Activated CD4-positive, alpha-beta memory T cell treated with anti-CD3 and anti-CD28 coated beads, Interleukin-2, amount 10 ng/mL, durations not matched to agents 7 days and 5 days (primary cell): ENCODE results near the gene FLVCR1. TPM values are rescaled to one million over a fixed set of nuclear protein-coding genes. Genes with fewer than 3 reads are reported as not detected.
A peak's percentile ranks its signal among the peaks of the same experiment; 100 is the strongest.

Experiments
- CTCF ChIA-PET: fragments of 350-600 bp; sonication (Branson Sonifier 250); formaldehyde crosslinking; loops from one replicate; lab custom pipeline; 2021; ENCODE audit warnings: antibody characterized with exemption, inconsistent platforms; lab: Charles Lee
- POLR2A ChIA-PET: fragments of 350-600 bp; sonication (Branson Sonifier 250); formaldehyde crosslinking; loops from one replicate; lab custom pipeline; 2021; ENCODE audit warnings: antibody characterized with exemption; lab: Charles Lee
- DNase-seq: peaks from one replicate; pipeline ENCODE4 v3.0.0-alpha.2; 2020
- H3K27ac Mint-ChIP-seq: one replicate; pipeline ENCODE4 v1.8.0; 2021; ENCODE audit warnings: mild to moderate bottlenecking, mixed read lengths
- H3K27me3 Mint-ChIP-seq: one replicate; pipeline ENCODE4 v1.8.0; 2021; ENCODE audit warnings: mixed read lengths
- H3K36me3 Mint-ChIP-seq: one replicate; pipeline ENCODE4 v1.8.0; 2021; ENCODE audit warnings: low read depth, mixed read lengths
- H3K4me1 Mint-ChIP-seq: one replicate; pipeline ENCODE4 v1.8.0; 2021; ENCODE audit warnings: mixed read lengths
- H3K4me3 Mint-ChIP-seq: one replicate; pipeline ENCODE4 v1.8.0; 2021; ENCODE audit warnings: mild to moderate bottlenecking, mixed read lengths
- H3K9me3 Mint-ChIP-seq: one replicate; pipeline ENCODE4 v1.8.0; 2021; ENCODE audit warnings: mixed read lengths
- total RNA-seq, 2 experiments: library from RNA; stranded (reverse); gene quantifications; one replicate each; pipeline ENCODE4 v1.2.3, GENCODE V29; 2021

FLVCR1 gene
- 10 to 100 TPM; 11.7 to 14.2 TPM for total RNA-seq

DNA sequence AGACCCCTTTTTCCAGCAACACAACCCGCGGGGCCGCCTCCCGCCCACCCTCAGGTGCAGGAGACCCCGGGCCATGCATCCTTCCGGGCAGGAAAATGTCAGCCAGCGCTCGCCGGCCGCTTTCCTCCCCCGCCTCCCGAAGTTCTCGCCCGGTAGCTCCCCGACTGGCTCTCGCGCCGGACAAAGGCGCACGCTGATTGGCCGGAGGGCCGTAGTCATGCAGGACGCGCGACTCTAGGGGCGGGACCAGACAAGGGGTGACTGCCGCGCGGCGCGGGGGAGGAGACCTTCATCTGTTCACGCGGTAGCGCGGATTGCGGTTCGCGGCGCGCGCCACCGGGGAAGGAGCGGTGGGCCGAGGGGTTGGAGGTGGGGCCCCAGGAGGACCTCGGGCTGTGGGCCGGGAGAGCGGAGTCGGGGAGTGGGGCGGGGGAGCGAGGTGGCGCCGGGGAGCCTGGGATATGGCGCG, at the start of gene FLVCR1:
FLVCR1 (plus strand) TSS at position 284 of the 469 bp plus-strand sequence; CDS start at position 462, 178 bp downstream.
- H3K4me1 Mint-ChIP-seq, result peaks cover 32% of the 10 kb centered on the region
- no peaks in the 10 kb centered on the region for H3K27me3 Mint-ChIP-seq
- peak; percentile 97 for DNase-seq
- H3K36me3 Mint-ChIP-seq, result peaks cover 19% of the 10 kb centered on the region
- ChIA-PET POLR2A (interaction anchor here (0.6 to 1.9 kb wide), 16 partner anchors 10 to 1025 kb away, joined by 3 to 14 read pairs (median 4); partner anchors contain the start of genes NSL1 and TATDN3), CTCF (interaction anchor here (0.6 to 2.1 kb wide), 10 partner anchors 16 to 402 kb away, joined by 3 to 10 read pairs (median 4); partner anchors contain the start of genes NSL1 and TATDN3)
- H3K4me3 Mint-ChIP-seq, result no peak within 1 kb of the TSS
- peak within 1 kb of the TSS; percentile 92 for H3K27ac Mint-ChIP-seq
- no peaks in the 10 kb centered on the region for H3K9me3 Mint-ChIP-seq

DNA sequence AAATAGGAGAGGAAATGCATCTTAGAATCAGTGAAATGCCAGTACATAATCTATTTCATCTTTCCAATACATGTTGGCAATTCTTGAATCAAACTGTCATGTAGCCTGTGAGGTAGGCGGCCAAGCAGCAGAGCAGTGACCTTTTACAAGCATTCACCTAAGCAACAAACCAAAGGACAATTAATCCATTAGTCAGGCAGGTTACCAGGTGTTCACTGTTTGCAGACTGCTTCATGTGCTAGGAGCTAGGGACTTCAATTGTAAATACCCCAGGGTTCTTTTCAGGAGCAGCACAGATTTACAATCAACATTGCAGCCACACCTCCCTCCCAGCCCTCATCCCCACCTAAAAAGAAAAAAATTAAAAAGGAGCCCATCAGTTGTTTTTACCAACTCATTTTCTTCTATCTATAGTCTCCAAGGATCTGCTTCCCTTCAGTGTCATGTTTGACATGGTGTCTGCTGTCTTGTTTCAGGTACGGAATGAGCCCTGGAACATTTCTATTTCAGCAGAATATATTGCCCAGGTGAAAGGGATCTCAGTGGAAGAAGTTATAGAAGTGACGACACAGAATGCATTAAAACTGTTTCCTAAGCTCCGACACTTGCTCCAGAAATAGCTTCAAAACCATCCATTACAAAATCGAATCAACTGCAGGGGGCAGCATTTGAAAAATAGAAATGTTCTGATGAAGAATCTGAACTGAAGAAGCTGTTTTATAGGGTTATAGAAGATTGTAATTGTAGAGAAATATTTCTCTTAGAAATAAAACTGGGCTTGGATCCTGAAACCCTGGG, 43.3 kb upstream of the FLVCR1 start:
- DNase-seq, result no peak
- Mint-ChIP-seq H3K4me3 (no peak overlapping the region), H3K9me3 (no peaks in the 10 kb centered on the region), H3K27ac (no peak overlapping the region), H3K4me1 (peaks cover 2% of the 10 kb centered on the region), H3K27me3 (no peaks in the 10 kb centered on the region), H3K36me3 (no peaks in the 10 kb centered on the region)
- ChIA-PET POLR2A (interaction anchor here (1.4 kb wide), 1 partner anchor 43 kb away, joined by 6 read pairs; the partner anchor contains the start of gene FLVCR1), CTCF (interaction anchor here (0.6 to 1.9 kb wide), 13 partner anchors 9 to 189 kb away, joined by 3 to 33 read pairs (median 4); partner anchors contain the start of gene VASH2)

DNA sequence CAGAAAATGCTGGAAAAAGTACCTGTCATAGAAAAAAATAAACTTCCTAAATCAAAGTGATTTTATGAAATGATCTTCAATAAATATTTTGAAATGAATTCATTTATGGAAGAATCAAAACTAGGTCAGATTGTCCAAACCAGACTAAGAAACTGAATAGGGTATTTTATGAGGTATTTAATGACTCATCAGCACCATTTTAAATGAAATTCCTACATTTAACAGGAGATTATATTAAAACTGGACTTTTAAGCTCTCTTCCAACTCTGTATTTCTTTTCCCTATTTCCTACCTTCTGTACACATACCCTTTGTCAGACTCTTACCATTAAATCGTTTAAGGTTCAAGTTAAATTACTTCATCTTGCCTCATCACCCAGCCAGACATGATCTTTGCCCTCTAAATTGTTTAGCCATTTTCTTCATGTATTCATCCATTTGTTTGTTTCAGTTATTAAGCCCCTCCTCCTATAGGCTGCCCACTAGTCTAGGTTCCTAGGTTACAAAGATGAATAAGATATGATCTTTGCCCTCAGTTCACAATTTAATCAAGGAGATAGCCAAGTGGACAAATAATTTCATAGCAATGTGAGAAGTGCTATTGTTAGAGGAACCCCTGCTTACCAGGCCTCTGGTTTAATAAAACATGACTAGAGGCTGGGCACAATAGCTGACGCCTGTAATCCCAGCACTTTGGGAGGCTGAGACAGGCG, 41.4 kb upstream of the FLVCR1 start:
- no peaks in the 10 kb centered on the region for H3K36me3 Mint-ChIP-seq
- POLR2A ChIA-PET, result interaction anchor here (1.2 kb wide), 1 partner anchor 24 kb away, joined by 3 read pairs; no protein-coding TSS in a partner anchor
- DNase-seq, result no peak
- H3K27ac Mint-ChIP-seq, result no peak overlapping the region
- peaks cover 2% of the 10 kb centered on the region for H3K4me1 Mint-ChIP-seq
- no peaks in the 10 kb centered on the region for H3K9me3 Mint-ChIP-seq
- no peaks in the 10 kb centered on the region for H3K27me3 Mint-ChIP-seq
- no peak overlapping the region for H3K4me3 Mint-ChIP-seq
- CTCF ChIA-PET, result no interaction called here

DNA sequence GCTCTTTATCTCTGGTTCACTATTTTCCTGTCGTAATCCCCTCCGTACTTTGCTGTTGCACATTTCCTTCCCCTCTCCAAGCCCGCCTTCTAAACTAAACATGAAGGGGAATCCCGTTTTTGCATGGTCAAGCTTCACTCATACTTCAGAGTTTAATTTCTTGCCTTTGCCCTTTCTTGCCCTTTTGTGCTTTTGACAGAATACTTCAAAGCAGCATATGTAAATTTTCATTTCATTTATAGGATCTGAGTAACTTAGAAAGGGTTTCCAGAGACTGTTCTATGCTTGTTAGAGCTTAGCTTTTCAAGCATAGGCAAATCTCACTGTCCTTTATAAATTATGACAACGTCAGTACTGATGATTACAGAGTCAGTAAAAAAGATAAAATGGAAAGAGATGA, 38.3 kb upstream of the FLVCR1 start:
- Mint-ChIP-seq H3K9me3 (peaks cover 6% of the 10 kb centered on the region), H3K36me3 (peaks cover 3% of the 10 kb centered on the region), H3K4me3 (no peak overlapping the region), H3K27me3 (no peaks in the 10 kb centered on the region), H3K4me1 (peaks cover 2% of the 10 kb centered on the region), H3K27ac (no peak overlapping the region)
- ChIA-PET CTCF (interaction anchor here (0.7 kb wide), 1 partner anchor 10 kb away, joined by 3 read pairs; no protein-coding TSS in a partner anchor), POLR2A (interaction anchor here (0.7 to 1.0 kb wide), 2 partner anchors 29 to 38 kb away, joined by 3 to 5 read pairs; partner anchors contain the start of gene FLVCR1)
- no peak for DNase-seq

DNA sequence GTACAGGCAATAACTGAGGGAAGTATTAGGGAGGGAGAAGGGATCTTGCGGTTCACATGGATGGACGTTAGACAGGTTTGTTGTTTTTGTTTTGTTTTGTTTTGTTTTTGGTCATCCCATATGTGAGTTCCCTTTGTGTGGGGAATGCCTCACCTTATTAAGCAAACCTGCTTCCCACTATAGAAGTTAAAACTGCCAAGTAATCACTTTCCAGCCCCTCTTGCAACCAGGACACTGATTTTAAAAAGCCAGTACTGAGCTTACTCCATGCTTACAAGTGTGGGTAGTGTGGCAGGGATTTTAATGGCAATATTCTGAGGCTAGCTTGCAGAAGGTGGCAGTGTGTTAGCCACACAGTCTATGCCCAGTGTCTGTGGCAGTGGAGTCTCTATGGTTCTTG, 37.1 kb upstream of the FLVCR1 start:
- peaks cover 10% of the 10 kb centered on the region for H3K36me3 Mint-ChIP-seq
- no peak for DNase-seq
- ChIA-PET CTCF (no interaction called here), POLR2A (interaction anchor here (0.6 to 1.0 kb wide), 2 partner anchors 22 to 30 kb away, joined by 3 read pairs; no protein-coding TSS in a partner anchor)
- H3K4me1 Mint-ChIP-seq, result peaks cover 2% of the 10 kb centered on the region
- H3K27me3 Mint-ChIP-seq, result peaks cover under 1% of the 10 kb centered on the region
- H3K27ac Mint-ChIP-seq, result no peak overlapping the region
- H3K4me3 Mint-ChIP-seq, result no peak overlapping the region
- peaks cover 16% of the 10 kb centered on the region for H3K9me3 Mint-ChIP-seq

DNA sequence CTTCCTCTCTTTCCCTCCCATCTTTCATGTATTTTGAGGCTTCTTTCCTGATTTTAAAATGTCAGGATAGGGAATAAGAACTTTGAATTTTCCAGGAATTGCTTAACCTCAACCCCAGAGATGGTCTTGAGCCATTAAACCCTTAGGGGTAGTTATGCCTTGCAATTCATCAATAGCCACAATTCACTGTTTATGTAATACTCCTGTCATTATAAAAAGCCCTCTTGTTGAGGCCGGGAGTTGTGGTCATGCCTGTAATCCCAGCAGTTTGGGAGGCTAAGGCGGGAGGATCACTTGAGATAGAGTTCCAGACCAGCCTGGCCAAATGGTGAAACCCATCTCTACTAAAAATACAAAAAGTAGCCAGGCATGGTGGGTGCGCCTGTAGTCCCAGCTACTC, 35.1 kb upstream of the FLVCR1 start:
- peaks cover 20% of the 10 kb centered on the region for H3K9me3 Mint-ChIP-seq
- peaks cover 15% of the 10 kb centered on the region for H3K36me3 Mint-ChIP-seq
- POLR2A ChIA-PET, result no interaction called here
- H3K4me3 Mint-ChIP-seq, result no peak overlapping the region
- CTCF ChIA-PET, result no interaction called here
- H3K27ac Mint-ChIP-seq, result no peak overlapping the region
- DNase-seq, result no peak
- H3K27me3 Mint-ChIP-seq, result peaks cover 3% of the 10 kb centered on the region
- H3K4me1 Mint-ChIP-seq, result peaks cover 2% of the 10 kb centered on the region

DNA sequence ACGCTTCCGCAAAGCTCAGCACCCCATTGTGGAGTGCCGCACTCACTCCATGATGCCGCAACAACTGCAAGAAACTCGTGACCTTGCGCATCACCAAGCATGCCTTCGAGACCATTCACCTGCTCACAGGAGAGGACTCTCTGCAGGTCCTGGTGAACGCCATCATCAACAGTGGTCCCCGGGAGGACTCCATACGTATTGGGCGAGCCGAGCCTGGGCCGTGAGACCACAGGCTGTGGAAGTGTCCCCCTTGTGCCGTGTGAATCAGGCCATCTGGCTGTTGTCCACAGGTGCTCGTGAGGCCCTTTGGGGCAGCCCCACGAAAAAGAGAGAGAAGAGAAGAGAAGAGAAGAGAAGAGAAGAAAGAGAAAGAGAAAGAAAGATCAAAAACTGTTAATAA, 33.9 kb upstream of the FLVCR1 start:
- peaks cover 2% of the 10 kb centered on the region for H3K4me1 Mint-ChIP-seq
- DNase-seq, result no peak
- peaks cover 15% of the 10 kb centered on the region for H3K36me3 Mint-ChIP-seq
- POLR2A ChIA-PET, result no interaction called here
- H3K27me3 Mint-ChIP-seq, result peaks cover 3% of the 10 kb centered on the region
- CTCF ChIA-PET, result no interaction called here
- H3K4me3 Mint-ChIP-seq, result no peak overlapping the region
- H3K27ac Mint-ChIP-seq, result no peak overlapping the region
- H3K9me3 Mint-ChIP-seq, result peaks cover 20% of the 10 kb centered on the region

DNA sequence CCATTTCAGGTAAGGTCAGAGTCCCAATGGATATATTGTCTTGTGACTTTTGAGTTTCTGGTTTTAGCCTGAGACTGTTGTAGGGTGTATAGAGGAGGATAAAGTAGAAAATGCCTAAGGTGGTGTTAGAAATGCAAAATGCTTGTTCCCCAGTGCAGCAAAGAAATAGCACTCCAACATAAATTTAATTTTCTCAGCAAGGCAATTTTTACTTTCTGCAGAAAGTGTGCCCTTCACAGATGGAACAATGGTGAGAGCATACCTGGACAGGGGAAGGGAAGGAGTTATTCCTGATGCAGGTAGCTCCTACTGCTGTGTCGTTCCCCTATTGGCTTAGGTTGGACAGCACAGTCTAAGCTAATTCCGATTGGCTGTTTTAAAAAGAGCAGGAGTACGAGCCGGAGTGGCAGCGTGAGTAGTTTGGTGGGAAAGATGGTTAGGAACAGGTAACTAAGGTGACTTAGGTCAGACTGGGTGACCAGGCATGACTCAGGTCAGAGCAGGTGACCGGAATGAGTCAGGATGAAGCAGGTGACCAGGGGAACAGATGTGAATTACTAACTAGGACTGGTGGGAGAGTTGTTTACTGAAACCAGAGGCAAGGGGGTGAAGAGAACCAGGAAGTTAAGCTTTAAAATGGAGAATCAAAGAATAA, 32.1 kb upstream of the FLVCR1 start:
- CTCF ChIA-PET, result no interaction called here
- Mint-ChIP-seq H3K27me3 (peaks cover 3% of the 10 kb centered on the region), H3K4me3 (no peak overlapping the region)

DNA sequence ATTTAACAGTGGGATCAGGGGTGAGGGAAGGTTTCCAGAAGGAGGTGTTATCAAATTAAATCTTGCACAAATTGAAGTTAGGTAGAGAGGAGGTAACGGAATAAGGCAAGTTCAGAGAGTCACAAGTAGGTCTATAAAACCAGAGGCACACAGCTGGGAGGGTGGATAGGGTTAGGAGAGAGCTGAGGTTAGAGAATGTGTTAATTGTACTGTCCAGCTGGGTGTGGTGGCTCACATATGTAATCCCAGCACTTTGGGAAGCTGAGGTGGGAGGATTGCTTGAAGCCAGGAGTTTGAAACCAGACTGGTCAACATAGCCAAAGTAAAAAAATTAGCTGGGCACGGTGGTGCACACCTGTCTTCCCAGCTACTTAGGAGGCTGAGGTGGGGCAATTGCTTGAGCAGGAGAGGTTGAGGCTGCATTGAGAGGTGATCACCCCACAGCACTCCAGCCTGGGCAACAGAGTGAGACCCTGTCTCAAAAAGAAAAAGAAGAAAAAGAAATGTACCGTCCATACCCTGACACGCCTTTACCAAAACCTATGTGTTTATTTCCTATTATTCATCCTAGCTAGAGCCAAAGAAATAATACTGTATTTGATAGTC, 30.8 kb upstream of the FLVCR1 start:
- H3K27ac Mint-ChIP-seq, result no peak overlapping the region
- H3K4me3 Mint-ChIP-seq, result no peak overlapping the region
- peaks cover 3% of the 10 kb centered on the region for H3K4me1 Mint-ChIP-seq
- H3K36me3 Mint-ChIP-seq, result peaks cover 15% of the 10 kb centered on the region
- CTCF ChIA-PET, result no interaction called here
- DNase-seq, result no peak
- POLR2A ChIA-PET, result no interaction called here
- H3K27me3 Mint-ChIP-seq, result peaks cover 3% of the 10 kb centered on the region
- H3K9me3 Mint-ChIP-seq, result peaks cover 20% of the 10 kb centered on the region

More for the DNA sequence above, 32.1 kb upstream of the FLVCR1 start:
- Mint-ChIP-seq H3K36me3 (peaks cover 15% of the 10 kb centered on the region), H3K4me1 (no peaks in the 10 kb centered on the region), H3K27ac (no peak overlapping the region), H3K9me3 (peaks cover 20% of the 10 kb centered on the region)
- no peak for DNase-seq
- POLR2A ChIA-PET, result no interaction called here

DNA sequence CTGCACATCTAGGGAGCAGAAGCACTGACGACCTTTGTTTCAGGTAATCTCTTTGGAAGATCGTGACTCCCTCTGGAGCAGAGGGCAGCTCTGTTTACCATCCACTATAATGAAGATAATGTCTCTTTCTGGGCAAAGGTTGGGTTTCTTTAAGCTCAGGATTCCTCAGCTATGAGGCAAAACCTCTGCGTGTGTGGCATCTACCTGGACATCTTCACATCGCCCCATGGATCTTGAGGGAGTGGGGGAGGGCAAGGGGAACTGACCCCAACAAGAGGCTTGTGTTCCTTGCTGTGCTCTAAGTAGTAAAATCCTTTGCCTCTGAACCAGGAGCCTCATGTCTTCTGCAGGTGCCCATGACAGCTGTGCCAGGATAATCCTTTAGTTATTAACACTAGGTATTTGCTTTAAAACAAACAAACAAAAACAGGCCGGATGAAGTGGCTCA, 30.2 kb upstream of the FLVCR1 start:
- Mint-ChIP-seq H3K36me3 (peaks cover 15% of the 10 kb centered on the region), H3K4me1 (peaks cover 3% of the 10 kb centered on the region), H3K27me3 (peaks cover 3% of the 10 kb centered on the region), H3K27ac (no peak overlapping the region), H3K4me3 (no peak overlapping the region), H3K9me3 (peaks cover 20% of the 10 kb centered on the region)
- ChIA-PET CTCF (no interaction called here), POLR2A (interaction anchor here (1.4 kb wide), 1 partner anchor 36 kb away, joined by 5 read pairs; the partner anchor contains the start of genes NSL1 and TATDN3)
- DNase-seq, result no peak

DNA sequence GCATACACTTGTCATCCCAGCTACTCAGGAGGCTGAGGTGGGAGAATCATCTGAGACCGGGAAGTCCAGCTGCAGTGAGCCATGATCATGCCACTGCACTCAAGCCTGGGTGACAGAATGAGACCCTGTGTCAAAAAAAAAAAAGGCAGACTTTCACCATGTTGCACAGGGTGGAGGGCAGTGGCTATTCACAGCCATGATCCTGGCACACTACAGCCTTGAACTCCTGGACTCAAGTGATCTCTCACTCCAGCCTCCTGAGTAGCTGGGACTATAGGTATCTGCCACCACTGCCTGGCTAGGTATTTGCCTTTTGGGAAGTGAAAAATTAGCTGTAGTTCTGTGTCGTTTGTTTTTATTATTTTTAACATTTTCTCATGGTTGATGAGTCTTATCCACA, 29.7 kb upstream of the FLVCR1 start:
- no peak overlapping the region for H3K27ac Mint-ChIP-seq
- peaks cover 15% of the 10 kb centered on the region for H3K36me3 Mint-ChIP-seq
- POLR2A ChIA-PET, result interaction anchor here (1.4 kb wide), 1 partner anchor 37 kb away, joined by 5 read pairs; the partner anchor contains the start of genes NSL1 and TATDN3
- H3K9me3 Mint-ChIP-seq, result peaks cover 20% of the 10 kb centered on the region
- peaks cover 3% of the 10 kb centered on the region for H3K27me3 Mint-ChIP-seq
- CTCF ChIA-PET, result no interaction called here
- DNase-seq, result no peak
- H3K4me3 Mint-ChIP-seq, result no peak overlapping the region
- H3K4me1 Mint-ChIP-seq, result peaks cover 3% of the 10 kb centered on the region
